Activated CD4-positive, CD25-positive, alpha-beta regulatory T cell treated with anti-CD3 and anti-CD28 coated beads, Interleukin-2, amount 50 U/mL, for 72 hours (primary cell): ENCODE measurements around the gene PKDREJ.
"Not testable (repeated sequence)": the region's sequence is repeated elsewhere in the genome, so short reads cannot be mapped to it uniquely, and the experiment has no call there.

Source experiments
- DNase-seq: peaks from one replicate; pipeline ENCODE4 v3.0.0; 2021

The PKDREJ gene

DNA sequence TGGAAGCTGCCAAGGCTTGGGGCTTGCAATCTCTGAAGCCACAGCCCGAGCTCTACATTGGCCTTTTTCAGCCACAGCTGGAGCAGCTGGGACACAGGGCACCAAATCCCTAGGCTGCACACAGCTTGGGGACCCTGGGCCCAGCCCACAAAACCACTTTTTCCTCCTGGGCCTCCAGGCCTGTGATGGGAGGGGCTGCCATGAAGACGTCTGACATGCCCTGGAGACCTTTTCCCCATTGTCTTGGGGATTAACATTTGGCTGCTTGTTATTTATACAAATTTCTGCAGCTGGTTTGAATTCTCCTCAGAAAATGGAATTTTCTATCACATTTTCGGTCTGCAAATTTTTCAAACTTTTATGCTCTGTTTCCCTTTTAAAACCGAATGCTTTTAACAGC, 2.5 kb upstream of the PKDREJ start:
- not testable (repeated sequence) for DNase-seq

DNA sequence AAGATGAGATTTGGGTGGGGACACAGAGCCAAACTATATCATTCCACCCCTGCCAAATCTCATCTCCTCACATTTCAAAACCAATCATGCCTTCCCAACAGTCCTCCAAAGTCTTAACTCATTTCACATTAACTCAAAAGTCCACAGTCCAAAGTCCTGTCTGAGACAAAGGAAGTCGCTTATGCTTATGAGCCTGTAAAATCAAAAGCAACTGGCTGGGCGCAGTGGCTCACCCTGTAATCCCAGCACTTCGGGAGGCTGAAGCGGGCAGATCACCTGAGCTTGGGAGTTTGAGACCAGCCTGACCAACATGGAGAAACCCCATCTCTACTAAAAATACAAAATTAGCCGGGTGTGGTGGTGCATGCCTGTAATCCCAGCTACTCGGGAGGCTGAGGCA, 1.4 kb upstream of the PKDREJ start:
- DNase-seq, result not testable (repeated sequence)

DNA sequence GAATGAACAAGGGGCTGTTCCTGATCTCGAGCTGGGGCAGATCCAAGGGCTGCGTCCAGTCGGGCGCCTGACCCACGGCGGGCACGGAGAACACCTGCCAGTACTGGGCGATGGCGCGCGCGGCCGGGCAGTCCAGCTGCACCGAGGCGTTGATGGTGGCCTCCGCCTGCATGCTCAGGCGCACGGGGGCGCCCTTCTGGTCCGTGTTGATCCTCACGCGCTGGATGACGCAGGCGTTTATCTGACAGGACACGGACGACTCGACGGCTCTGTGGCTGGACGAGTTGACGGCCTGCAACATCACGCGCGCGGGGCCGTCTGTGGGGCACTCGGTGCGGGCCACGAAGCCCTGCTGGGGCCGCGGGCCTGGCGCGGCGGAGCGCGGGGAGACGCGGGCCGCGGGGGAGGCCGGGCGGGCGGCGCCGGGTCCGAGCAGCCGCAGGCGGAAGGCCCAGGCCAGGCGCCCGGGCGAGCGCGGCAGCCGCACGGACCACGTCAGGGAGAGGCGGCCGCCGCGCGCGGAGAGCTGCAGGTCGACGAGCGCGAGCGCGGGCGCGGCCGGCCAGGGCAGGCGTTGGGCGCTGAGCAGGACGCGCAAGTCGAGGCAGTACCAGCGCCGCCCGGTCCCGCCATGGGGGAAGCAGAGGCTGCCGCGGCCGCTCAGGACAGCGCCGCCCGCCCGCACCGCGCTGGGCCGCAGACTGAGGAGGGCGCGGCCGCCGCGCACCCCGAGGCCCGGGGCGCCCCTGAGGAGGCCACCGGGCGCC, 511 bp downstream of the PKDREJ start:
- peak; percentile 46 for DNase-seq

DNA sequence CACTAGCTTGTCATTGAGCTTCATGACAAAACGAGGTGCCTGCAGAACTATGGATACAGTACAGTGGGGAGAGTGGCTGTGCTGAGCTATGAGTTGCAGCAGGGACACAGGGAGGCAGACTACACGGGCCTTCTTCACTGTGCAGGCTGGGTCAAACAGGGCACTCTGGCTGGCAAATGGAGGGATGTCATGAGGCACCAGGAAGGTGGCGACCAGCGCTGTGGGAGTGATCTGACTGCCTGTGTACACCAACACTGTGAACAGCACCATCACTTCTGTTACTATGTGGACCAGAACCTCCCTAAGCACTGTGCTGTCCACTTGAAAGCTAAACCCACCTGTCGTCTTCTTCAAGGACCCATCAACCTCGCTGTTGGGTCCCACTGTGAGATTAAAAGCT, 3.1 kb downstream of the PKDREJ start:
- no peak for DNase-seq

DNA sequence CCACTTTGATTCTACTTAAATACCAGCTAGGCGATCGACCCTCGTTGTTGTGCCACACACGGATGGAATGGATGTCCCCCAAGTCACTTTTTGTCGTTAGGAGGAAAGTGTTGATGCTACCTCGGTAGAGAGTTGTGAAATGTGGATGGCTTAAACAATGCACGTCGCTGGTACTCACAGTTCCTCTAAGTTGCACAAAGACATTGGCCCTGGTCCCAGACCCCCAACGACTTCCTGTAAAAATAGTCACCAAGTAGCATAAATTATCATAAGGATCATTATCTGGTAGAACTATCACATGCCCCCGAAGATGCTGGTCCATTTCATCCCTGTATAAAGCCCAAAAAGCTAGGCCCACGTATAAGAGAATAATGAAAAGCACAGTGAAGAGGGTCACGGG, 3.8 kb downstream of the PKDREJ start:
- DNase-seq, result peak; percentile 6

DNA sequence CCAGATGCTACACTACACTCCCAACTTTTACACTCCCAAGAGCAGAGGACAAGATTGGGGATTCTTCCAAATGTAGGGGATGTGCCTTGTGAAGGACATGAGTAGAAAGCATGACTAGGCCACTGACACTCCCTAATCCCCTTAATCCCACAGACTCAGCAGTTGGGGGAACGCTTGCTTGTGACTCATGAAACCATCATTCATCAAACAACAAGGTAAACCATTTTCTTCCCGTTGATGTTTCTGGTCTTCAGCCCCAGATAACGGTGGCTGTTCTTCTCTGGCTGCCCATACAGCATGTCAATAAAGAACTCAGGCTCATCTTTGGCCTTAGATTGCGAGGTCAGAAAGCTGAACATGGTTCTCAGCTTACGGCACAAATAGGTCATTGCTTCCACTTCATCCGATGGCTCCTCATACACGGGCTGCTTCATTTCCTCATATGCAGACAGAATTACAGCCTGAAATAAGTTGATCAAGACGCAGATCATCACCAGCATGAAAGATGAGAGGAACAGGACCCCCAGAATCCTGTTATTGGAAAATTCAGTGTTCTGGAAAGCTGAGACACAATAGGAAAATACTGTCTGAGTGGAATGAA, 6.7 kb downstream of the PKDREJ start:
- DNase-seq, result no peak

DNA sequence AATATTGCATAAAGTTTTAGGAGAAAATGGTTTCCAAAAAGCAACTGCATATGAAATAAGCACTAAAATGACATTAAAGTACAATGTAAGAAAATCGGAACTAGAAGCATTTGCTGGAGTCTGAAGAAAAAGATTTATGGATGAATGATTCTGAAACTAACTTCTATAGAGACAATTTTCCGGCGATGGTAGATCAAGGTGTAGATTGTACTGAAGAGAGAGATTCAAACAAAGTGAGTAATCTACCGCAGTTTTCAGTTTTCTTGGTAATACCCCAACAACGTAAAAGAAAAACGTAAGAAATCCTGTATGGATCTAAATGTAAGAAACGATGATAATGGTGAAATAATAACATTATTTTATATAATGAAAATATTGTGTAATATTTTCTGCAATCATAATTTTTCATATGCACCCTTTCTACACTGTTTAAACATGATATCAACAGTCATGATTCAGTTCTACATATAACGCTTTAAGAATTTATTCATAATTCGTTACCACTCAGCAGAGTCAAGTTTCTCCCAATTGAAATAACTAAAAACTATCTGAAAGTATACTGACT, 11.2 kb downstream of the PKDREJ start:
- DNase-seq, result no peak

DNA sequence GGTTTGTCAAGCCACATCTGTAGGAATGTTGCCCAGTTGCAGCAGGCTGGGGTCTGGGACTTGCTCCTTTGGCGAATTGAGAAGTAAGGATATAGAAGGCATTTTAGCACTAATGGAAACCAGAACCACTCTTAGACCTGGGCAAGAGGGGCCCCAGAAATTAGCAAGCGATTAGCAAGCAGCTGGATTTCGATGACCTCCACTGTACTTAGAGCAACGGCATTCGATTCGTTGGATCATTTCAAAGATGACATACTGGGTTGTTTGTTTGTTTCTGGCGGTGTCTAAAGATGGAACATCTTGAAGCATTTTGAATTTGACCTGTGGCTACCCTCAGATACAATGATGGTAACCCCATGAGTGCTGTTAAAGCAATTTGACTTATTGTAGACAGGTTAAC, 11.9 kb downstream of the PKDREJ start:
- DNase-seq, result no peak

DNA sequence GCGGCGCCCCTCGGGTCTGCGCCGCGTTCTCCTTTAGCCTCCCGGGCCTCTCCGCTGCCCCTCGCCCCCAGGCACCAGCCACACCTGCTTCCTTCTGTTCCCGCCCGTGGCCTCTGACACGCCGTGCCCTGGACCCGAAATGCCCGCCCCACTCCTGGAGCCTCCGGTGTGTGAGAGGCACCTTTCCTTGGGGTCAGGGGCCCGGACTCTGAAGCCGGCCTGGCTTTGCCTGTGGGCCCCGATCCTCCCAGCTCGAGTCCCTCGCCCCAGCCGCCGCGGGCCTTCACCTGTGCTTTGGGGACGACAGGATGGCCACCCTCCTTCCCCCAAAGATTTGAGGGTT, 12.4 kb downstream of the PKDREJ start:
- peak; percentile 34 for DNase-seq

DNA sequence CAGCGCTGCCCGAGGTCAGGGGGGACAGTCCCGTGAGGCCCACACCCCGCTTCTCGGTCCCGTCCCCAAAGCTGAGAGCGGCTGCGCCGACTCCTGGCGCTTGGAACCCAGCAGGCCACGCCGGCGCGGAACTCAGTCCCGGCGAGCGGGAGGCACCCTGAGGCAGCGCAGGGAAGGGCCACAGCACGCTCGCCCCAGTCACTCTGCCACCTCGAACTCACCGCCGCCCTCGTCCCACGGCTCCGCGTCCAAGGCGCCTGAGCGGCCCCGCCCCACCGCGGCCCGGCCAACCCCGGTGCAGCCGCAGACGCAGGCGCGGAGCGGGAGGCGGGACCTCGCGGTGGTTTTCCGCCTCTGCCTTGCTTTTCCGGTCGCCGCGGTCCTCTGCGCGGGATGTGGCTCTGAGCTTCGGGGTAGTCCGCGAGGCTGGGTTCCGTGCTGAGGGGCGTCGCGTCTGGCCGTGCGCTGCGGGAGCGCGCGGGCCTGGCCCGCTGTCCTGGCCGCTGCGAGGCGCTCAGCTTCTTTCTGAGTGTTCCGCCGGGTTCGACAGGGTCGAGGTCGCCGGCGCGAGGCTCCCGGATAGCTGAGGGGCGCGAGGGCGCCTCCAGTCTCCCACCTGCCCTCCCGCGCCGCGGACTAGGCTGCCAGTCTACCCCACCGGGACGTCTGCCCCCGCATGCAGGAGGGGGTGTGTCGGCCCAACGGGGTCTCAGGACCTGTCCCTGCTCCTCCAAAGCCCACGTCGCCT, 12.9 kb downstream of the PKDREJ start, which contains the start of gene CDPF1:
TSS of gene CDPF1 (minus strand) at position 259 of the 748 bp plus-strand sequence. CDS start 2,009 bp downstream, outside the sequence.
- DNase-seq, result peak; percentile 94

DNA sequence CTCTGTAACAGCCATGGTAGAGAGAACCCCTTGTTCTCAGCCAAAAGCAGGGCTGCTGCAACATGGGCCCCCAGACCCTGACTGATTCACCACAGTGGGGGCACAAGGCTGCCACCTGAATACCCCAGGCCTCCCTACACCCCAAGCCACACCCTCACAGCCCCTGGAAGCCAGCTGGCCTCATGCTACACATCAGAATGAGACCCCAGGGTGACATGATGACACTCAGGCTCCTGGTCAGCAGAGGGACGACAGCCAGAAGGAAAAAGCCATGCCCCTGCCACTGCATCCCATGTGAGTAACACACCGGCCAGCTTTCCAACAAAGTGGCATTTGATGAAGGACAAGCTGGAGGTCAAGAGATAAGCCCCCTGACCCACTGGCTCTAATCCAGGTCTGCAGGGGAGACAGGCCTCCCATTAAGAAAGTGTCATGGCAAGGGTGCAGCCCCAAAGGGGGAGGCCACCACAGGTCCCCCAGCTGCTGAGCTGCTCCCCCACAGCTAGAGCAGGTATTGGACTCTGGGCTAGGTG, 15.6 kb downstream of the PKDREJ start:
- DNase-seq, result no peak

DNA sequence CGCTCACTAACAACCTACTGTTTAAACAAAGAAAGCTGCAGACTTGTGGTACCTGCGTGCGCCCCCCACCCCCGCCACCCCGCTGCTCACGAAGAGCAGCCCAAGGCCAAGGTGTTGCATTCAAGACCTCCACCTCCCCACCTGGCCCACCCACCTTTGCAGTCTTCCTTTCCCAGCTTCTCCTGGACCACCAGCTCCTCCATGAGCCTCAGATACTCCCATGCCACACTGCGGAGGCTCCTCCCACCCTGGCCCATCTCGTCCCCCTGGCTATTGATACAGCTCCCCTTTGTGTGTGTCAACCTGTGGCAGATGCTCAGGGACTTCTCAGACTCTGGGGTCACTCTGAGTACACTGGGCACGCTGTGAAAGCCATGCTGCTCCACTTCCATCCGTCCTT, 17.0 kb downstream of the PKDREJ start:
- no peak for DNase-seq

DNA sequence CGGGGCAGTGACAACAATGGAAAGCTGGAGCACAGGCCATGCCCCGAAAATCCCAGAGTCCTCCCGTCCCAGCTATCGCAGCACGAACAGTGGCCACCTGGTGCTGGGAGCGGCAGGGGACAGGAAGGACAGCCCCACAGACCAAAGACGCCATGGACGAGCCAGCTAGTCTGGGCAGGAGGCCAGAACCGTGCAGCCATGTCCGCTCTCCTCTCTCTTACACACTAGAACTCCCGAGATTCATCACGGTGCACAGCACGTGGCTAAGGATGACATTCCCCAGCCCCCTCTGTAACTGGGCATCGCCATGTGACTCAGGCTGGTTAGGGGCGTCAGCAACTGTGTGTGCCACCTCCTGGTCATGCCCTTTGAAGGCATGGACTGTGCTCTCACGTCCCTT, 17.6 kb downstream of the PKDREJ start:
- no peak for DNase-seq

DNA sequence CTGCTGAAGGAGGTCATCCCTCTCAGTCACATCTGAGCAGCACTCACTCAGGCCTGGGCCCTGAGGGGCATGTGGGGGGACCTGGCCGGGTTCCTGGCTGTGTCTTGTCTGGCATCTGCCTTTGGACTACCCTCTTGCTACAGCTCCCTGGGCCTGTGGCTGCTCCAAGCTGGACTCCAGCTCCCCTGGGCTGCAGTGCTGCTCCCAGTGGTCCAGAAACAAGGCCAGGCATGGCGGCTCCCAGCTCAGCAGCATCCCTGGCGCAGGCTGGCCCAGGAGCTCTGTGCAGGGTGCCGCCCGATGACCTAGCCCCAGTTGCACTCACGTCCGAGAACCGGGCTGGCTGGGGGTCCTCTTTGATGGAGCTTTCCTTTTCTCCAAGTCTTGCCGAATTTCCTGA, 18.4 kb downstream of the PKDREJ start:
- DNase-seq, result no peak

DNA sequence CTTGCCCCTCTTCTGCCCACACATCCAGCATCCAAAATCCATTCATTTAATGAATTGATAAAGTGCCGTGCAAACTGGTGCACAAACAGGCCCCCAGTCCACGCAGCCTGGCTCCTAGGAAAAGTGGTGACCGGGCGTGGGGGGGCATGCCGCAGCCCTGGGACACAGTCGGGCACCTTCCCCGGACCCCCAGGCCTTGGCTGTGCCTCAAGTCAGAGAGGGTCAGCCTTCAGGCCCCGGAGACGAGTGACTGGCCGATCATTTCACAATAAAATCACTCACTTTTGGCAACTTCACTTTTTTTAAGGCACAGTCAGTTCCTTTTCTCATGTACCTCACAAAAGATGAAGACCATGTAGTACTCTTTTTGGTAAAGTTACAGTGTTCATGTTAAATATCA, 21.1 kb downstream of the PKDREJ start:
- no peak for DNase-seq

DNA sequence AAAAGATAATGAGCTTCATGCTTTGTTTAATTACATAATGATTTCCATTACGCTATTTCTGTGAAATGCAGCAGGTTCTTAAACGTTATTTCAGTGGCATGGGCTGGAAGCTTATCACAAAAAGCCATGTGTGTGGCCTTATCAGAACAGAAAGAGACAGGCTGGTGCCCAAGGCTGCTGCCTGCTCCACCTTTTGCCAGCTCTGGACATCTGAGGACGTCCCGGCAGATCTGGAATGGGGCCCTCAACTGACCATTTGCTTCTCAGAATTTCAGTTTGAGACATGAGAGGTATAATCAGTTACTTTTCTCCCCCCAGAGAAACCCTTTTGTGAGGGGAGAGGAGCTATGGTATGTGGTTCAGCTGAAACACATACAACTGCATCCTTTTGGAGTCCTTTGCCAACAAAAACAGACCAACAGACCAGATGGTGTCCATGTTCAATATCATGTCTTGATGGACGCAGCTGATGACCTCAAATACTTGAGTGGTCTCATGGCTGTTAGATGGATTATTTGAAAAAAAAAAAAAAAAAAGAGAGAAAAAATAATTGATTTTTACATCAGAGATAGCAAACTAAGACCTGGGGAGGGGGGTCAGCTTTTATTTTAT, 21.6 kb downstream of the PKDREJ start:
- no peak for DNase-seq

DNA sequence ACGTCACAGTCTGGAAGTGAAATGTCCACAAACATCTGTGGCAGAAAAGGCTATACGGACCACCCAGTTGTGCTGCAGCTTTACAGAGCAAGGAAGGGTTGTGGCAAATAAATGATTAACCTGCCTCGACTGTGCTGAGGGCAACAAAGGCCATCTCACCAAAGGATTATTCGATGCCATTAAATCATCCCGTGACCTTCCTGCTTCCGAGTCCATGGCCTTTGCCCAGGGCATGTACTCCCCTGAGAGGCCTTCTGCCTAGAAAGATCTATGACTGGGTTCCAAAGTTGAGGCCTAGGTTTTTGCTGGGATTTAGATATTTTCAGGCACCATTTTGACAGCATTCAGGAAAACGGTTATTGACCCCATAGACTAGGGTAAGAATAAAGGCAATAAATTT, 22.2 kb downstream of the PKDREJ start:
- DNase-seq, result no peak

DNA sequence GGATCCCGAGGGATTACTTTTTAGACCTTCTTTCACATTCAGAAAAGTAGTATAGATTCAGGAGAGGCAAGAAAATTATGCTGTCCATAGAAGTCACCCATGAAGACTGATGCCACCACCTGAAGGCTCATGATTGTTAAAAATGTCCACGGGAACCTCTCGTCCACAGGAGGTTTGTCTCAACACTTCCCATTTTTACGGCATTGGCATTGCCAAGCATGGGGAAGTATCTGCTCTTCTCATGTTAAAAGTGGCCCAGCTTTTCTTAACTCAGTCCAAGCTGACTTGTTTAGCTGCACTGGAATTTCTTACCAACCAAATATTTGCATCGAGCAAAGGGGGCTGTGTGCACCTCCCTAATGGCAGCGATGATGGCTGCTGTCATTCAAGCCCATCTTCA, 22.6 kb downstream of the PKDREJ start:
- no peak for DNase-seq

DNA sequence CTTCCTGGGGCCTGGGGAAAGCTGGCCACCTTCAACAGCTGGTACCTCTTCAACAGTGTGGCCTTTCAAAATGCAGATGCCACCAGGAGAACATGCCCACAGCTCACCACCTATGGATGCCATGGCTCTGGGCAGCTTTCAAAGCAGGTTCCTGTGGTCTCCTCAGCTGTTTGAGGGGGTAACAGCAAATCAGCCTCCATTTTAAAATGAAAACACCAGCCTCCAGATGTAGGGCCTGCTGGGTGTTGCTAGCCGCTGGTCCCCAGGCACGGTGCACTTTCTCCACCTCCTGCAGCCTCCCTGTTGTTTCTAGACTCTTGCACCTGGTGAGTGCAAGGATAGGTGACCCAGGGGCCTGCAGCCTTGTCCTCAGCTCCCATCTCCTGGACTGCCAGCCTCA, 23.1 kb downstream of the PKDREJ start:
- no peak for DNase-seq

DNA sequence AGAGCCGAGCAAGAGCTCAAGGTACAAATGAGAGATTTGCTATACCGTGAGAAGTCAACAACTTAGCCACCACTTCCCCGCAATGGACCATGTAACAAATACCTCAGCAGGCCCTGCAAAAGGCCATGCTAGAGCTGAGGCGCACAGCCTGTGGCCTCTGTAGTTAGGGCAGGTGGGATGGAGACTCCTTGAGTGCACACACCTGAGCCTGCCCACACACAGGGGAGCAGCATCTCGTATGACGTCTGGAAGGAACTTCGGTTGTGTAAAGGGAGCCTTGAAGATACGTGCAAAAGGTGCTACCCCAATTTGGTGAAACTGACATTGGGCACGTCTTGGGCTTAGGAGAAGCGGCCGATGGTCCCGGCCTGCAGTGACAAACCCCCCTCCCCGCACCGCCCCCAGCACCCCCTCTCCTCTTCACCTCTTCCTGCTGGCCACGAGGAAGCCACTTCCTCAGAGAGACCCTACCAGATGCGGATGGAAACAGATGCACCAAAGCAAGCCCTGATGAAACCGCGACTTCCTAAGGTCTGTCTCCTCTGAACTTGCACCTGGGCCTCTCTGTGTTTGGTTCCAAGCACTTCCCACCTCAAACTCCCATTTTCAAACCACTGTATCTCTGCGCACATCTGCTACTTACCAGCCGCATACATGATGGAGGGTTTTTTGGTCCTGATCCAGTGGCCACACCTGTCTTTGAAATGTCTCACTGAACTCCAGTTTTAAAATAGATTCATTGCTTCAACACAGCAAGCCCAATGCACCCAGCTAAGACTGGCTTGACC, 23.7 kb downstream of the PKDREJ start:
- DNase-seq, result no peak

DNA sequence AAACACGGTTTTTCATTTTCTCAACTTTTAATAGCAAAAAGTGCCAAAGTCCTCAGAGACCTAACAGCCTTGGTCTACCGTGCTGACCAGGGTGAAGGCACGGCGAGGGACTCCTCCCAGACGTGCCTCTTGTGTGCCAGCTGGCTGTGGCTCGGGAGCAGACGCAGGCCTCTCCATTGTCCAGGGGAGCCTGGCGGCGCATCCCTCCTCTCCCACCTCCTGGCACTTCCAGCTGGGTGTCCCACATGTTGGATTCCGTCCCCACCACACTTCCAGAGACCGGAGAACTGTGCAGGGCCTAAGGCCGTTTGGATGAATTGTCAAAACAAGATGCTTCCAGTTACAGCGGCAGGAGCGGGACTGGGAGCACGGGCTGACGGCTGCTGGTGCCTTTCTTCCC, 24.6 kb downstream of the PKDREJ start:
- no peak for DNase-seq

DNA sequence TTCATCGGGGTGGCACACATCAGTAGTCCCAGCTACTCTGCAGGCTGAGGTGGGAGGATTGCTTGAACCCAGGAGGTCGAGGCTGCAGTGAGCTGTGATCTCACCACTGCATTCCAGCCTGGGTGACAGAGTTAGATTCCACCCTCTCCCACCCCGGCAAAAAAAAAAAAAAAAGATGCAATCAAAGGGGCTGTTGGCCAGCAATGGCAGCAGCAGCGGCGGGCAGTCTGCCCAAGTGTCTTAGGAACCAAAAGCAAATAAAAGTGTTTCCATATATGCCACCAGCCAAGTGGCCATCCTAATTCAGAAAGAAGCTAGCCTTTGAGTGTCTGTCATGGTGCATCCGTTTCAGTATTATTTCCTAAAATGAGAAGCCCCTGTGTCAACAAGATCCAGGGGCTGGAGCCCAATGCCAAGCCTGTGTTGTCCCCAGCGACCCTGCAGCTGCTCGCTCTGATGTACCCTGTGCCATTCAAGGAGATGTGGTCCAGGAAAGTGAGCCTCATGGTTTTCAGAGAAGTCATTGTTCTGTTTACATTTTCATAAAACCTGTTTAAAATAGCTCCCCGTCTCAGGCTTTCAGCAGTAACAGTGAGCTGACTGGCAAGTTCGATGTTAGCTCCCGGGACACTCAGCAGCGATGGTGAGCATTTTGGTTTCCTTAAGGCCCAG, 25.6 kb downstream of the PKDREJ start:
- no peak for DNase-seq
